HCT116 (cell line): Measurements from ENCODE around the gene GPS1. TPM values are rescaled to one million over a fixed set of nuclear protein-coding genes. Genes with fewer than 3 reads are reported as not detected.

ENCODE experiments used
- ATAC-seq: fragments of 200-7000 bp; cut with Tn5 transposase; 2 replicates; pipeline ENCODE4 v1.9.1; 2020; ENCODE audit warnings: mild to moderate bottlenecking, moderate library complexity
- BruUV-seq: library from RNA; stranded (reverse); fragments of 400-500 nt; replicated peaks from 2 replicates; lab custom pipeline; 2021; lab: Mats Ljungman, UMichigan
- CTCF ChIA-PET: fragments of 300-600 bp; sonication (Branson Sonifier 250); formaldehyde crosslinking; loops from one replicate; lab custom pipeline; 2021; ENCODE audit warnings: antibody characterized with exemption; lab: Charles Lee
- POLR2A ChIA-PET: fragments of 300-600, 350-600 bp; sonication (Branson Sonifier 250); formaldehyde crosslinking; loops from one replicate; lab custom pipeline; 2021; ENCODE audit warnings: antibody characterized with exemption; lab: Charles Lee
- RAD21 ChIA-PET, 2 experiments: fragments of 300-600 bp; sonication (Branson Sonifier 250); formaldehyde crosslinking; loops; one replicate each; lab custom pipeline; 2023; ENCODE audit warnings: low total read pairs in 2 of 2; ENCODE audit not compliant: uncharacterized antibody in 2 of 2, unreplicated experiment in 2 of 2, low non-redundant PET in 1 of 2; lab: Charles Lee
- DNase-seq: peaks from one replicate; pipeline ENCODE4 v3.0.0-alpha.2; 2010; ENCODE audit warnings: low read depth, low spot score
- H2AFZ ChIP-seq: fragments of 200-600 bp; shearing (Covaris generic), sonication (generic); 2 replicates; pipeline ENCODE4 v1.6.1; 2017; ENCODE audit warnings: low read depth, mixed run types, mixed read lengths, antibody characterized with exemption, low read length; ENCODE audit not compliant: poor library complexity, severe bottlenecking
- H3K27ac ChIP-seq: 2 replicates; pipeline ENCODE4 v1.5.1; 2012; ENCODE audit warnings: low read depth, low read length
- H3K27me3 ChIP-seq: fragments of 200-600 bp; sonication (generic); 2 replicates; pipeline ENCODE4 v1.6.1; 2016; ENCODE audit warnings: mixed run types, low read length, mixed read lengths; ENCODE audit not compliant: insufficient read depth
- H3K36me3 ChIP-seq, 2 experiments: fragments of 200-500 bp in 1 of 2; fragments of 200-600 bp in 1 of 2; sonication (Bioruptor generic) in 1 of 2; sonication (generic) in 1 of 2; 2 replicates each; pipeline versions ENCODE4 v1.5.1 to v1.6.1; 2014 to 2016; ENCODE audit warnings: low read length in 2 of 2, inconsistent platforms in 1 of 2, mixed read lengths in 1 of 2, mixed run types in 1 of 2; ENCODE audit not compliant: insufficient read depth in 2 of 2, control insufficient read depth in 1 of 2
- H3K4me1 ChIP-seq, 2 experiments: fragments of 200-600 bp in 1 of 2; sonication (generic) in 1 of 2; 2 replicates each; pipeline versions ENCODE4 v1.5.1 to v1.6.1; 2012 to 2017; ENCODE audit warnings: low read length in 2 of 2, inconsistent platforms in 1 of 2, mild to moderate bottlenecking in 1 of 2, mixed read lengths in 1 of 2, mixed run types in 1 of 2, moderate library complexity in 1 of 2; ENCODE audit not compliant: insufficient read depth in 2 of 2, control insufficient read depth in 1 of 2
- H3K4me2 ChIP-seq: fragments of 200-600 bp; sonication (generic); 2 replicates; pipeline ENCODE4 v1.6.1; 2017; ENCODE audit warnings: mixed run types, low read length, mixed read lengths
- H3K4me3 ChIP-seq, 2 experiments: fragments of 200-600 bp in 1 of 2; sonication (generic) in 1 of 2; replicated peaks in 1 of 2; 2 replicates each; pipeline ENCODE4 v1.5.1; 2011 to 2016; ENCODE audit warnings: low read length in 2 of 2, control low read depth in 1 of 2, low read depth in 1 of 2, mild to moderate bottlenecking in 1 of 2, mixed read lengths in 1 of 2, mixed run types in 1 of 2
- H3K79me2 ChIP-seq: fragments of 200-600 bp; sonication (generic); 2 replicates; pipeline ENCODE4 v1.6.1; 2017; ENCODE audit warnings: mild to moderate bottlenecking, mixed run types, low read length, moderate library complexity, mixed read lengths; ENCODE audit not compliant: insufficient read depth
- H3K9ac ChIP-seq: fragments of 200-600 bp; sonication (generic); 2 replicates; pipeline ENCODE4 v1.6.1; 2016; ENCODE audit warnings: low read length, mixed read lengths
- H3K9me2 ChIP-seq: fragments of 200-600 bp; sonication (generic), shearing (Covaris generic); 2 replicates; pipeline ENCODE4 v1.6.1; 2017; ENCODE audit warnings: mixed run types, mild to moderate bottlenecking, moderate library complexity; ENCODE audit not compliant: insufficient read depth
- H3K9me3 ChIP-seq, 2 experiments: fragments of 200-500 bp in 1 of 2; fragments of 200-600 bp in 1 of 2; sonication (Bioruptor generic) in 1 of 2; sonication (generic) in 1 of 2; 2 replicates each; pipeline ENCODE4 v1.6.1; 2014 to 2017; ENCODE audit warnings: low read length in 2 of 2, mixed read lengths in 2 of 2, inconsistent platforms in 1 of 2, low read depth in 1 of 2, mild to moderate bottlenecking in 1 of 2, mixed run types in 1 of 2, moderate library complexity in 1 of 2; ENCODE audit not compliant: control insufficient read depth in 1 of 2, insufficient read depth in 1 of 2
- H4K20me1 ChIP-seq: fragments of 200-600 bp; sonication (generic), shearing (Covaris generic); 2 replicates; pipeline ENCODE4 v1.6.1; 2017; ENCODE audit warnings: mixed run types, mild to moderate bottlenecking, moderate library complexity; ENCODE audit not compliant: insufficient read depth
- ATF3 ChIP-seq: IDR thresholded peaks from 2 replicates; pipeline ENCODE4 v1.6.1; 2012
- CEBPB ChIP-seq: IDR thresholded peaks from 2 replicates; pipeline ENCODE4 v1.6.1; 2012; ENCODE audit warnings: low read depth
- CTCF ChIP-seq, 3 experiments: fragments of 200-600 bp in 1 of 3; sonication (generic) in 1 of 3; IDR thresholded peaks in 2 of 3; conservative IDR thresholded peaks in 1 of 3; 2 replicates each; pipeline ENCODE4 v1.5.1; 2012 to 2017; ENCODE audit warnings: low read depth in 2 of 3, low read length in 2 of 3, antibody characterized with exemption in 1 of 3, borderline replicate concordance in 1 of 3, control low read depth in 1 of 3, mild to moderate bottlenecking in 1 of 3, mixed read lengths in 1 of 3, mixed run types in 1 of 3, moderate library complexity in 1 of 3; ENCODE audit not compliant: insufficient read depth in 1 of 3
- ELF1 ChIP-seq: IDR thresholded peaks from 2 replicates; pipeline ENCODE4 v1.6.1; 2012; ENCODE audit warnings: low read depth, borderline replicate concordance
- EZH2phosphoT487 ChIP-seq: fragments of 200-600 bp; IDR thresholded peaks from 2 replicates; pipeline ENCODE4 v1.6.1; 2018; ENCODE audit warnings: antibody characterized with exemption, borderline replicate concordance
- JUND ChIP-seq: IDR thresholded peaks from 2 replicates; pipeline ENCODE4 v1.6.1; 2012
- POLR2AphosphoS5 ChIP-seq: IDR thresholded peaks from 2 replicates; pipeline ENCODE4 v1.6.1; 2011; ENCODE audit warnings: mild to moderate bottlenecking, low read depth, low read length, moderate library complexity
- RAD21 ChIP-seq: IDR thresholded peaks from 2 replicates; pipeline ENCODE4 v1.6.1; 2012; ENCODE audit warnings: low read depth, mild to moderate bottlenecking
- REST ChIP-seq: IDR thresholded peaks from 2 replicates; pipeline ENCODE4 v1.6.1; 2012; ENCODE audit warnings: low read depth
- SIN3A ChIP-seq: IDR thresholded peaks from 2 replicates; pipeline ENCODE4 v1.6.1; 2012; ENCODE audit warnings: low read depth
- TCF7L2 ChIP-seq: IDR thresholded peaks from 2 replicates; pipeline ENCODE4 v1.7.0; 2011; ENCODE audit warnings: borderline replicate concordance, inconsistent platforms; ENCODE audit not compliant: insufficient read depth, insufficient read length; ENCODE audit errors: extremely low read depth
- YY1 ChIP-seq: IDR thresholded peaks from 2 replicates; pipeline ENCODE4 v1.6.1; 2011; ENCODE audit warnings: low read length, low read depth, moderate library complexity, mild to moderate bottlenecking; ENCODE audit not compliant: insufficient replicate concordance; ENCODE audit errors: extremely low read depth
- ZBTB33 ChIP-seq: IDR thresholded peaks from 2 replicates; pipeline ENCODE4 v1.6.1; 2011; ENCODE audit warnings: mild to moderate bottlenecking, low read length, moderate library complexity; ENCODE audit not compliant: insufficient replicate concordance; ENCODE audit errors: extremely low read depth
- ZFX ChIP-seq: fragments of 450-650 bp; IDR thresholded peaks from 2 replicates; pipeline ENCODE4 v1.6.1; 2017
- intact Hi-C: fragments of 100-400 bp; cut with micrococcal nuclease; formaldehyde crosslinking; loops from 2 replicates; pipeline ENCODE4 v1.10.0; 2022
- total RNA-seq: library from RNA; stranded (reverse); gene quantifications from one replicate; pipeline ENCODE4 v1.2.1, GENCODE V29; 2021; ENCODE audit not compliant: unreplicated experiment

The GPS1 gene
- total RNA-seq, 1 experiment from 2014 or later, result 205 TPM

- TF ChIP-seq TCF7L2 (no peak), POLR2AphosphoS5 (no peak), ATF3 (no peak), CEBPB (no peak), EZH2phosphoT487 (no peak), ZFX (no peak)
These were observed 31.3 kb downstream of the GPS1 start (continued) for GRCh38 chr17:82083009-82083408.

- Histone ChIP-seq H3K79me2 (peaks cover 34% of the 10 kb centered on the region; the same call in 1 of the 2 replicates), H3K27ac (no peak overlapping the region; the same call in 1 of the 2 replicates)
- CTCF ChIA-PET, result no interaction called here
- TF ChIP-seq JUND (no peak), ZBTB33 (no peak), TCF7L2 (no peak), RAD21 (no peak), SIN3A (no peak), ATF3 (no peak), YY1 (no peak), ELF1 (no peak), CTCF (IDR thresholded peaks at IDR 0.05 in 2 of 3, conservative IDR thresholded peaks at IDR 0.05 in 1 of 3; ENCODE audit: borderline replicate concordance in 1 of 3, insufficient read depth in 1 of 3, low read depth in 2 of 3, low read length in 2 of 3) (no peak), REST (no peak)
- TF ChIP-seq, all 23 proteins: peak for 0
- RAD21 ChIA-PET, result no interaction called here
- no peaks in the 10 kb centered on the region for H3K4me1 ChIP-seq
- no peak overlapping the region for H3K4me2 ChIP-seq
- intact Hi-C loops, result no loop called here
- no peak overlapping the region for H2AFZ ChIP-seq
- H3K27me3 ChIP-seq, result no peaks in the 10 kb centered on the region
- peaks cover 72 to 95% of the 10 kb centered on the region in 2 experiments for H3K36me3 ChIP-seq
- POLR2A ChIA-PET, result no interaction called here
- H3K9me2 ChIP-seq, result no peaks in the 10 kb centered on the region
- H3K9ac ChIP-seq, result no peak overlapping the region
- no peak overlapping the region for H3K4me3 ChIP-seq
- DNase-seq (no peak), ATAC-seq (no peak)
- H3K9me3 ChIP-seq, result no peaks in the 10 kb centered on the region
- BruUV-seq, result no TSS peak
- no peaks in the 10 kb centered on the region for H4K20me1 ChIP-seq
These were observed 32.0 kb downstream of the GPS1 start for GRCh38 chr17:82083533-82084359.
